HL-60/S4 (cell line): ENCODE results near the gene CDR2.
"Not testable (repeated sequence)": the region's sequence is repeated elsewhere in the genome, so short reads cannot be mapped to it uniquely, and the experiment has no call there.

Experiments
- in situ Hi-C: fragments of 300-500 bp; cut with MboI; formaldehyde crosslinking; loops from 2 replicates; pipeline ENCODE4 v1.14.3; 2022; ENCODE audit warnings: low sequenced_read_pairs

The CDR2 gene

DNA sequence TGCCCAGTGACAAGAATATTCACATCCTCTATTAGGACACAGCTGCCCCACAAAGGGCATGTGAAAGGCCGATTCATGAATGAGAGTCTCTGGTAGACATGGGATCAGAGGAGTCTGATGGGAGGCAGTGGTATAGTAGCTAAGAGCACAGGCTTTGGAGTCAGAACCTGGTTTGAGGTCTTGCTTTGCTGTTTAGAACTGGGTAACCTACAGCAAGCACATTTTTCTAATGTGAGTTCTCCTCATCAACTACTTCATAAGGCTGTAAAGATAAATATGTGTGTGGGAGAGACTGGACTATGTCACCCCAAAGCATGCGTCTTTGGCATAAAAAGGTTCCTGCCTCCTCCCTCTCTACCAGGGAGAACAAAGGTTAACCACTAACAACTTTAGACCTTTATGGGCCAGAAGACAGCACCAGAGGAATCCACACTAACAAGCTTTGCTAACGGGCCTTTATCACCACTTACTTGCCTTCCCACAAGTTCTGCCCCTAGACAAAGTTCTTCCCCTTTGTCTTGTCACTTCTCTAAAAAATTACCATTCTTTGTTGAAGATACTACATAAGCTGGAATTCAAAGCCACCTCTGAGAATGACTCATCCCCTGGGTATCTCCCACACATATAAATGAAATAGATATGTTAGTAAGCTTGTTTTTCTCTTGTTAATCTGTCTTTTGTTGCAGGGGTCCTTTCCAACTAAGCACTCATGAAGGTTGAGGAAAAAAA is 21.1 kb downstream of the CDR2 start:
- in situ Hi-C loops, result no loop called here

DNA sequence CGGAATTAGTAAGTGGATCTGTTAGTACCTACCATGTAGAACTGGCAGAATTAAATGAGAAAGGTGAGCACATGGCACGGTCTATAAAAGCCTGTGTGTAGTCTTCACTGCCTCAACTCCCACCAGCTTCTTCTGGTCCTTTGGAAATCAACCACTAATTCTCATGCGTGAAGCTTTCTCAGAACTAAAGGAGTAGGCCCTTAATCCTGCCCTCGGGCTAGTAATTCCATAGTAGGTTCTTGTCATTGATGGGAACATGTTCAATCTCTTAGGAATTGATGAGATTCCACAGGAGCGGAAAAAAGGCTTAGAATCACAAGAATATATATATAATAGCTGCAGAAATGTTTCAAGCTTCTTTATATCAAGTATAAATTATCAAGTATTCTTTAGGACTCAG is 21.7 kb downstream of the CDR2 start:
- in situ Hi-C loops, result no loop called here

DNA sequence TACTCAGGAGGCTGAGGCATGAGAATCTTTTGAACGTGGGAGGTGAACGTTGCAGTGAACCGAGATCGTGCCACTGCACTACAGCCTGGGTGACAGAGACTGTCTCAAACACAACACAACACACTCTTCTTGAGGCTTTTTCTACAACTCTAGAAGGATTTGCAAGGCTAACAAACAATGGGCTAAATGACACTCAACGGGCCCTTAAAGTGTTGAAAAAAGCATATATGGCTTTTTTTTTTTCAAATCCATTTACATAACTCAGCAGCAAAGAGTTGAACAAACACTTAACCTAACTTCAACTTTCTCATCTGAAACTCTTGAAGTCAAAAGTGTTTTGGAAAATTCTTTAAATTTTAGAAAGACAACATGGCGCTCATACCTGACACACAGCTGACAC is 22.3 kb downstream of the CDR2 start:
- in situ Hi-C loops, result no loop called here

DNA sequence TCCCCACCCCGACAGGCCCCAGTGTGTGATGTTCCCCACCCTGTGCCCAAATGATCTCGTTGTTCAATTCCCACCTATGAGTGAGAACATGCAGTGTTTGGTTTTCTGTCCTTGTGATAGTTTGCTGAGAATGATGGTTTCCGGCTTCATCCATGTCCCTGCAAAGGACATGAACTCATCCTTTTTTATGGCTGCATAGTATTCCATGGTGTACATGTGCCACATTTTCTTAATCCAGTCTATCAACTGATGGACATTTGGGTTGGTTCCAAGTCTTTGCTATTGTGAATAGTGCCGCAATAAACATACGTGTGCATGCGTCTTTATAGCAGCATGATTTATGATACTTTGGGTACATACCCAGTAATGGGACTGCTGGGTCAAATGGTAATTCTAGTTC is 23.4 kb downstream of the CDR2 start:
- in situ Hi-C loops, result not testable (repeated sequence)

DNA sequence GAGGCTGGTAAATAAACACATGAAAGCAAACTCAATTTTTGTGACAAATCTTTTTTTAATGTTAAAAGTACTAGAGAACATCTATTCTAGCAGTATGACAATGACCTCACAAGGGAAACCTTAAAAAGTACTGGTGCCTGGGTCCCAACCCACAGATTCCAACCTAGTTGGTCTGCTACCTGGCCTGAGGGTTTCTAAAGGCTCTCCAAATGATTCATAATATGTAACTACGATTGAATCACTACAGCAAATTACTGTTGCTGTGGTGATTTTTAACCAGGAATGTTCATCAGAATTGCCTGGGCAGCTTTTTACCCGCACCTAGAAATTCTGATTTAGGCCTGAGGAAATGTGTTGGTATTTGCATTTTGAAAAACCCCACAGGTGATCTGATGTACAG is 26.1 kb downstream of the CDR2 start:
- in situ Hi-C loops, result loop anchor here (25.0 kb wide), 2 partner anchors 1186 to 1536 kb away; partner anchors contain the start of genes DNAH3, ERI2, LDAF1 and REXO5

DNA sequence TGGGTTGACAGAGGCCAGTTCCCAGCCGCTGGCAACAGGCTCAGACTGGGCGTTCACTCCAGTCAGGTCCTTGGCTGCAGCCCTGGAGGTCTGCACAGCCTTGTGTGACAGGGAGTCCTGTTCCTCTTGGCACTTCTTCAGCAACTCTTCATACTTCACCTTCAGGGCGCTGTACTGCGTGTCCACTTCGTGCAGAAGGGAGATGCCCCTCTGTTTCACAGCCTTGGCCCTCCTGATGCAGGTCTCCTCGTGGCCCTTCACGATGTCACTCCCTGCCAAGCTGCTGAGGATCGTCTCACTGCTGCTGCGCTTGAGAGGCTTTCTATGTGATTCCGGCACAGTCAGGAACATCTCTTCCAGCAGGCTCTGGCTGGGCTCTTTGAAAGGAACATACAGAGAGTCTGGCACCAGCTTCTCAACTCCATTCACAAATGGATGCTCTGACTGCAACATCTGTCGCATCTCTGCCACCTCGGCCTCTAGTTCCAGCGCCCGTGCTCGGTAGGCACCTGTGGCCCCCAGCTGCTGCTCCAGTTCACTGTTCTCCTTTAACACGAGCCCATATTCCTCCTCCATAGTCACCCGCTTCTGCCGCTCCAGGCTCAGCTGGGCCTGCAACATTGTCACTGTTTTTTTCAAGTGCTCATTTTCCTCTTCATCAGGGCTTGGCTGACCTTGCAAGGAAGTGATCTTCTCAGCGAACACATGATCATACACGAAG is 27.2 kb downstream of the CDR2 start:
- in situ Hi-C loops, result loop anchor here (25.0 kb wide), 2 partner anchors 1185 to 1535 kb away; partner anchors contain the start of genes DNAH3, ERI2, LDAF1 and REXO5

DNA sequence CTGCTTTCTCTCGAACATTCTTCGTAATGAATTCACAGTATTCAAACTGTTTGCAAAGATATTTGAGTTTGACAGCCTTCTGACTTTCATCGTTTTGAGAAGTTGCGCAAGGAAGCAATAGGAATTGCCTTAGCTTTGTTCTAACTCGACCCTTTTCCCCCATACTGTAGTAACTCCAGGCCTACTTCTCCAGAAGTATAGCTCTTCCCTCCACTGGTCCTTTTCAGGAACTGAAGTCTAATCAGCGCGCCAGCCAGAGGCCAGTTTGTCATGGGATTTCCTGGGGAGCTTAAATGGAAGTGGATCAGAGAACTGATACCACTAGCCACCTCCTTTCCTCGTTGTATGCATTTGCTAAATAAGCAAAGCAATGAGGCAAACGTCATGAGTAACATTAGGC is 27.9 kb downstream of the CDR2 start:
- in situ Hi-C loops, result loop anchor here (25.0 kb wide), 2 partner anchors 1184 to 1534 kb away; partner anchors contain the start of genes DNAH3, ERI2, LDAF1 and REXO5

DNA sequence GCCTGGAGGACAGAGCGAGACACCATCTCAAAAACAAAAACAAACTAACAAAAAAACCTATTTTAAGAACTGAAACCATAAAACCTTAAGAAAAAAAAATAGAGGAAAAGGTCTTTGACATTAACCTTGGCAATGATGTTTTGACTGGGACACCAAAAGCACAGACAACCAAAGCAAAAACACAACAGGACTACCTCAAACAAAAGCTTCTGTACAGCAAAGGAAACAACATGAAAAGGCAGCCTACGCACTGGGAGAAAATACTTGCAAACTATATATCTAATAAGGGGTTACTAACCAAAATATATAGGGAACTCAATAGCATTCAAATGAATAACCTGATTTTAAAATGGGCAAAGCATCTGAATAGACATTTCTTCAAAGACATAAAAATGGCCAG is 32.3 kb downstream of the CDR2 start:
- in situ Hi-C loops, result loop anchor here (25.0 kb wide), 2 partner anchors 1180 to 1530 kb away; partner anchors contain the start of genes DNAH3, ERI2, LDAF1 and REXO5

DNA sequence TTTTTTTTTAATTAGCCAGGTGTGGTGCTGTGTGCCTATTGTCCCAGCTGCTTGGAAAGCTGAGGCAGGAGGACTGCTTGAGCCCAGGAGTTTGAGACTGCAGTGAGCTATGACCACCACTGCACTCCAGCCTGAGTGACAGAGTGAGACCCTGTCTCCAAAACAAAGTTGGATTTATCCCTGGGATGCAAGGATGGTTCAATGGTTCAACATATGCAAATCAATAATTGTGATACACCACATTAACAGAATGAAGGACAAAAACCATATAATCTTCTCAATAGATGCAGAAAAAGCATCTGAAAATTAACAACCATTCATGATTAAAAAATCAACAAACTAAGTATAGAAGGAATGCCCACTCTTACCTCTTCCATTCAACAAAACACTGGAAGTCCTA is 33.5 kb downstream of the CDR2 start:
- in situ Hi-C loops, result loop anchor here (25.0 kb wide), 2 partner anchors 1179 to 1529 kb away; partner anchors contain the start of genes DNAH3, ERI2, LDAF1 and REXO5

DNA sequence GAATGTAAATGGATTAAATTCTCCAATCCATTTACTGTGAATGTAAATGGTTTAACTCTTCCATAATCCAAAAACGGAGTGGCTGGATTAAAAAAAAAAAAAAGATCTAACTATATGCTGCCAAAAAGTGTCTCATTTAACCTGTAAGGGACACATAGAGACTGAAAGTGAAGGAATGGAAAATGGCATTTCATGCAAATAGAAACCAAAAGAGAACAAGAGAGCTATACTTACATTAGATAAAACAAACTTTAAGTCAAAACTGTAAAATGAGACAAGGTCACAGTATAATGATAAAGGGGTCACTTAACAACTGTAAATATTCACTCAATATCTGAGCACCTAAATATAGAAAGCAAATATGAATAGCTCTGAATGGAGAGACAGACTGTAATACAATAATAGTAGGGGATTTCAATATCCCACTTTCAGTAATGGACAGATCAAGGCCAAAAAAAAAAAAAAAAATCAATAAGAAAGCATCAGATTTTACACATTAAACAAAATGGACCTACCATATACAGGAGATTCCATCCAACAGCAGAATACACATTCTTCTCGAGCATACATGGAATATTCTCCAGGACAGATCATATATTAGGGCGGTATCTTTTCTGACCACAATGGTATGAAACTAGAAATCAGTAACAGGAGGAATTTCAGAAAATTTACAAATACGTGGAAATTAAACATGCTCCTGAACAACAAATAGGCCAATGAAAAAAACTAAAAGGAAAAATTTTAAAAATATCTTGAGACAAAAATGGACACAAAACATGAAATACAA is 36.4 kb downstream of the CDR2 start:
- in situ Hi-C loops, result loop anchor here (25.0 kb wide), 2 partner anchors 1176 to 1526 kb away; partner anchors contain the start of genes DNAH3, ERI2, LDAF1 and REXO5

DNA sequence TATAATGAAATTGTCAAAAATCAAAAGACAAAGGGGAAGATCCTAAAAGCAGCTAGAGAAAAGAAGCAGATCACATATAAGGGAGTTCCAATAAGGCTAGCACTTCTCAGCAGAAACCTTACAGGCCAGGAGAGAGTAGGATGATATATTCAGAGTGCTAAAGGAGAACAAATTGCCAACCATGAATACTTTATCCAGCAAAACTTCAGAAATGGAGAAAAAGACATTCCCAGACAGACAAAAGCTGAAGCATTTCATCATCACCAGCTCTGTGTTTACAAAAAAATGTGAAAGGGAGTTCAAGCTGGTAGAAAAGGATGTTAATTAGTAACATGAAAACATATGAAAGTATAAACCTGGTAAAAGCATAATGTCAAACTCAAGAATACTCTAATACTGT is 37.4 kb downstream of the CDR2 start:
- in situ Hi-C loops, result loop anchor here (25.0 kb wide), 2 partner anchors 1175 to 1525 kb away; partner anchors contain the start of genes DNAH3, ERI2, LDAF1 and REXO5

DNA sequence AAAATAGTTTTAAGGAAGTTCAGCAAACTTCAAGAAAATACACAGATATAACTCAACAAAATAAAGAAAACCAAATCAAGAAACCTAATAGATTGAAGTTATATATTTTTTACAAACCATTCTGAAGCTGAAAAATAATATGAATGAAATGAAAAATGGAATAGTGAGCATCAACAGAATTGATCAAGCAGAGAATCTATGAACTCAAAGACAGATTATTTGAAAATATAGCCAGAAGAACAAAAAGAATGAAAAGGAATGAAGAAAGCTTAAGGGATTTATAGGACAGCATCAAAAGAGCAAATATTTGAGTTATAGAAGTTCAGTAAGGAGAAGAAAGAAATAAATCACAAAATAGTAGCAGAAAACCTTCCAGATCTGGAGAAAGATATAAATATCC is 37.8 kb downstream of the CDR2 start:
- in situ Hi-C loops, result loop anchor here (25.0 kb wide), 2 partner anchors 1174 to 1524 kb away; partner anchors contain the start of genes DNAH3, ERI2, LDAF1 and REXO5

DNA sequence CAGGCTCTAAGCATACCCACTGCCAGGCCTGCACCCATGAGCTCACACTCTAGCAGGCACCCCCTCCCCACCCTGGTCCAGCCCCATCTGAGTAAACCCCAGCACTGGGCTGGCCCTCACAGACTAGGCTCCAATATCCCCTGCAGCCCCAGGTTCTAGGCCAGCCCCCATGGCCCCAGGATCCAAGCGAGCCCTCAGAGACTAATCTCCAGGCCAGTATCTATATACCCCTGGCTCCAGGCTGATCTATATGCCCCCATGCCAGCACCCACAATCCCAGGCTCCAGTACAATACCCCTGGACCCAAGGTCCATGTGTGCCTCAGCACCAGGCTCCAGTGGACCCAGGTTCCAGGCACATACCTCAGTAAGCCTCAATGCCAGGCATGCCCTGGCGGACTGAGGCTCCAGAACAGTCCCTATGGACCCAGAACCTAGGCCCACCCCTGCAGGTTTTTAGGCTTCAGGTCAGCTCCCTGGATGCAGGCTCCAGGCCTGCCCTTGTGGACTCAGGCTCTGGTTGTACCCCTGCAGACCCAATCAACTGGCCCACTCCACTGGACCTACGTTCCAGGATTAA is 38.7 kb downstream of the CDR2 start:
- in situ Hi-C loops, result loop anchor here (25.0 kb wide), 2 partner anchors 1173 to 1523 kb away; partner anchors contain the start of genes DNAH3, ERI2, LDAF1 and REXO5

DNA sequence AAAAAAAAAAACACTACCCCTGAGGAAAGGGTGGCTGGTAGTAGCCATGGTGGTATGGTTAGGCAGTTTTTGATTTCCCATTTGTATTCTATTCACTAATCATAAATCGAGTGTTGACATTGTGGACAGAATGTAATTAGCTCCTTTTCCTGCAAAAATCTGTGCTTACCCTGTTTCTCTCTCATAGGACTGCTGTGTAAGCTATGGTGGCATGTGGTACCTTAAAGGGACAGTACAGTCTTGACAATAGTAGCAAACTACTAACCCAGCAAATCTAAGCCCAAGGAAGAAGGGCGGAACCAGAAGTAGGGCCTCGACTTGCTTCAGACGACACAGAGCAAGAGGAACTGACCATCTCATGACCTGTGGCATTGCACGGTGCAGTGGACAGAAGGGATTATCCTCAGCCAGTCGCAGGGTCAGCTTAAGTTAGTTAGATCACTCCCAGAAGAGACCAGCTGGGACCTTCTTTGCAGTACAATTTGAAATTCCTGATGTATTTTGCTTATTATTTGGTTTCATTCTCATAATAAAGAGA is 40.9 kb downstream of the CDR2 start:
- in situ Hi-C loops, result loop anchor here (25.0 kb wide), 2 partner anchors 1171 to 1521 kb away; partner anchors contain the start of genes DNAH3, ERI2, LDAF1 and REXO5

DNA sequence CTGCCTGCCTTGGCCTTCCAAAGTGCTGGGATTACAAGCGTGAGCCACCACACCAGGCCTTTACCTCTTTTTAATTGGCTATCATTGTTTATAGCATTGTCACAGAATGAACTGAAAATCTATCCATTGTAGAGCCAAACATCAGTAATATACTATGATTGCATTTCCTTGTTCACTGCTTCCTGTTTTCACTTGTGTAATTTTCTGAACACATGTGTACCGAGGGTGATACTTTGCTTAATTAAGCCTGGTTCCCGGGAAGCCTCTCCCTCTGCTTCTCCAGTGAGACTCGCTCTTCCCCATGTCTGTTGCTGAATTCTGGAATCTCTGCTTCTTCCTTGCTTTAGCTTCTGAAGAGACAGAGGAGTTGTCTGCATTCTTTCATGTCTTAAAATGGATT is 44.1 kb downstream of the CDR2 start:
- in situ Hi-C loops, result loop anchor here (25.0 kb wide), 2 partner anchors 1168 to 1518 kb away; partner anchors contain the start of genes DNAH3, ERI2, LDAF1 and REXO5

DNA sequence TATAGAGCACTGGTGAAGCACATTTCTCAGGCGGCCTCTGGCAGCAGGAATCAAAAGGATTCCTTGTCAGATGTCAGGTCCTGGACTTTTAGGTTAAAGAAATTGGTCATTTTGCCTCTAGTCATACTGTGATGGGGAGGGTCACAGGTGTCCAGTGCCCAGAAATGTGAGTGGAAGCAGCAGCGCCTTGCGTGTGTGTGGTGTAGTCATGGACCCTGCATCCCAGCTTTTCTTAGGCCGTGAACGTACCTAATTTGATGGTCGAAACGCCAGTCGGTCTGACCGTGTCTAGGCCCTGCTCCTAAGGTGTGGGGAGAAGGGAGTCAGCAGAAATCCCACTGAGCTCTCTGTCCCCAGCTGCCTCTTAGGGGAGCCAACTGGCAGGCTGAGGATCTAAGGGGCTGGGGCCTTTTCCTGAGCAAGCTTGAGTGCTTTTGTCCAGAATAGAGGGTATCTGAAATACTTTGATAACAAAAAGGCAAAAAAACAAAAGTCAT is 45.2 kb downstream of the CDR2 start:
- in situ Hi-C loops, result loop anchor here (25.0 kb wide), 2 partner anchors 1167 to 1517 kb away; partner anchors contain the start of genes DNAH3, ERI2, LDAF1 and REXO5

DNA sequence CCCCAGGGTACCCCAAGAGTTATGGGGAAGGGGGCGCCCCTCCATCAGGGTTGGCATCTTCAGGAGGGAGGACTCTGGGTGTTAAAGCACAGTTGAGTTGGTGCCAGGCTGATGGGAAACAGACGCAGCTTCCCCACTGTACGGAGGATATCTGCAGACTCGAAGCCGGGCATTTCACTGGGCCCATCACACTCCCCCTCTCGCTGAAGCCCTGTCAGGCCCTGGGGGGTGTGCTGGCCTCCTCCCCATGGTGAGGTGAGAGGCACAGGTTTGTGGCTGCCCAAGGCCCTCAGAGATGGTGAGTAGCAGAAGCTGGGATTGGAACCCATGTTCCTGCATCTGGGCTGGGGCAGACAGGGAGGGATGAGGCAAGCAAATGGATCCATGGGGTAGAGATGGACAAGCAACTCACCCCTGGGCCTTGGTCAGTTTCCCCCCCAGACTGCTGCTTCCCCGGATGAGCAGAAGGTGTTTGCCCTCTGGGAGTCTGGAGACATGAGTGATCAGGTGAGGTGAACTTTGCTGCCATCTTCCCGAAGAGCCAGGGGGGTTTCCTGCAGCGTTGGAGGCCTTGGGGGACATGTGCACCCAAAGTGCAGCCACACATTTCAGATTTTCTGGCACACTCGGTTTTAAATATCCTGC is 46.2 kb downstream of the CDR2 start:
- in situ Hi-C loops, result loop anchor here (25.0 kb wide), 2 partner anchors 1166 to 1516 kb away; partner anchors contain the start of genes DNAH3, ERI2, LDAF1 and REXO5

DNA sequence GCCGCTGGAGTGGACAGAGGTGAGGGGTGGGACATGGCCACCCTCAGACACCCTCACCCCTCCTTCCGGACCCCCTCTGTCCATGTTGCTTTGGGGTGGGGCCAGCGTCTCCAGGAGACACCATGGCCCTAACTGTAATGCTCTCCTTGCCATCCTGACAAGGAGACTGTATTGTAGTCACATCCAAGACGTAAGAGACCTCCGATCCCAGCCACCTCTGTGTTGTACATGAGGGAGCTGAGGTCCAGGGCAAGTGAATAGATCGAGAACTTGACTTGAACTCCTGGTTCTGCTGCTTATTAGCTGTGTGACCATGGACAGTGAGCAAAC is 47.0 kb downstream of the CDR2 start:
- in situ Hi-C loops, result loop anchor here (25.0 kb wide), 2 partner anchors 1165 to 1515 kb away; partner anchors contain the start of genes DNAH3, ERI2, LDAF1 and REXO5
